Stimulated activated CD4-positive, alpha-beta T cell treated with anti-CD3 and anti-CD28 coated beads, Interleukin-15, amount 100 ng/mL, for 1 hour (primary cell): ENCODE results near the gene KLHL42.

Source experiments
- DNase-seq, 2 donors: peaks; one replicate each; pipeline ENCODE4 v3.0.0-alpha.2; 2020; ENCODE audit warnings: low read depth in 1 of 2, low spot score in 1 of 2

The KLHL42 gene

DNA sequence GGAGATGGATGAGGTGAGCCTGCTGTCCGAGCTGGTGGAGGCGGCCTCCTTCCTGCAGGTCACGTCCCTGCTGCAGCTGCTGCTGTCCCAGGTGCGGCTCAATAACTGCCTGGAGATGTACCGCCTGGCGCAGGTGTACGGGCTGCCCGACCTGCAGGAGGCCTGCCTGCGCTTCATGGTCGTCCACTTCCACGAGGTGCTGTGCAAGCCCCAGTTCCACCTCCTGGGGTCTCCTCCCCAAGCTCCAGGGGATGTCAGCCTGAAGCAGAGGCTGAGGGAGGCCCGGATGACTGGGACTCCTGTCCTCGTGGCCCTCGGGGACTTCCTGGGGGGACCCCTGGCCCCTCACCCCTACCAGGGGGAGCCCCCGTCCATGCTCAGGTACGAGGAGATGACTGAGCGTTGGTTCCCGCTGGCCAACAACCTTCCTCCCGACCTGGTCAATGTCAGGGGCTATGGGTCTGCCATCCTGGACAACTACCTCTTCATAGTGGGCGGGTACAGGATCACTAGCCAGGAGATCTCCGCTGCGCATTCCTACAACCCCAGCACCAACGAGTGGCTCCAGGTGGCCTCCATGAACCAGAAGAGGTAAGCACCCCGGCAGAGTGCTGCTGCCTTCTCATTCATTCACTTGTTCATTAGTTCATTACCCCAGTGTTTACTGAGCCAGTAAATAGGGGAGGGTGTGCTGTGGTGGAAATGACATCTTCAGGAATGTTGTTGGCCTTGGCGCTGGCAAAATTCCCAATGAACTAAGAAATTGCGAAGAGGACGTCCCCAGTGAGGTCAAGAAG lies 777 bp downstream of the KLHL42 start:
- DNase-seq: peak in 1 of 2 donors; percentile 13

- no peak for DNase-seq
Observed at GRCh38 chr12:27781680-27782079, 1.6 kb downstream of the KLHL42 start.

GRCh38 chr12:27782481-27782880 lies 2.4 kb downstream of the KLHL42 start:
- no peak for DNase-seq

- no peak for DNase-seq
Observed at GRCh38 chr12:27785882-27786570, 6.0 kb downstream of the KLHL42 start.

- DNase-seq: no peak
Observed at GRCh38 chr12:27787559-27787958, 7.5 kb downstream of the KLHL42 start.

DNA sequence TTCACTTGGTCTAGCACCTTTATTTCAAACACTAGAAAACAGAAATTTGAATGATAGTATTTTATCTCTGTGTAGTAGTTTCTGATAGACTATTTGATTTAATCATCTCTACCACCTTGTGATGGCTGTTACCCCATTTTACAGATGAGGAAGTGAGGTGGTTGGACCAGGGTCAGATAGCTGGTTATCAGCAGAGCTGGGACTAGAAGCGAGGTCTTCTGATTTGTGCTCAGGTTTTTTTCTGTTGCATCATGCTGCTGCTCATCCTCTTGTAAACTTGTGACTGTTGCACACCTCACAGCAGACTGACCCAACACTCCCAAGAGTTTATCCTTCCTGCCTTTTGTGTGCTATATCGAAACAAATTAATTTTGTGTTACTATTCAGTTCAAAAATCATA lies 10.1 kb downstream of the KLHL42 start:
- DNase-seq: no peak

- DNase-seq: no peak
Observed at GRCh38 chr12:27794818-27795584, 15.0 kb downstream of the KLHL42 start.

GRCh38 chr12:27796128-27796527 lies 16.1 kb downstream of the KLHL42 start:
- DNase-seq: no peak

GRCh38 chr12:27797301-27798025 lies 17.4 kb downstream of the KLHL42 start:
- DNase-seq: no peak

DNA sequence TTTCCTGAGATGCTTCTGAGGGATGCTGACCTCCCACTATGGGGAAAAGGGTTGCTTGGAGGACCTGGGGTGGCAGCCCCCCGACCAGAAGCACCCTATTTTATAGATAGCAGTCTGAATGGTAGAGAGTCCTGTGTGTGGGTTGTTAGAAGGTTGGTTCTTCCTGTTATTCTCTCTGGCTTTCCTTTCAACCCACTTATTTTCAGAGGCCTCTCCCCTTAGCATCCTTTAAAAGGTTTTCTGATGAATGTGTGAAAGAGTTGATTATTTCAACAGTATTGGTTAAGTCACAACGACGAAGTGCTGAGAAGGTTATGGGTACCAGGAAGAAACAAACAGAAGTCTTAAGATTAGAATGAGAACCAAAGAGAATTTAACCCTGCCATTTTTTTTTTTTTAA lies 20.8 kb downstream of the KLHL42 start:
- no peak for DNase-seq

DNA sequence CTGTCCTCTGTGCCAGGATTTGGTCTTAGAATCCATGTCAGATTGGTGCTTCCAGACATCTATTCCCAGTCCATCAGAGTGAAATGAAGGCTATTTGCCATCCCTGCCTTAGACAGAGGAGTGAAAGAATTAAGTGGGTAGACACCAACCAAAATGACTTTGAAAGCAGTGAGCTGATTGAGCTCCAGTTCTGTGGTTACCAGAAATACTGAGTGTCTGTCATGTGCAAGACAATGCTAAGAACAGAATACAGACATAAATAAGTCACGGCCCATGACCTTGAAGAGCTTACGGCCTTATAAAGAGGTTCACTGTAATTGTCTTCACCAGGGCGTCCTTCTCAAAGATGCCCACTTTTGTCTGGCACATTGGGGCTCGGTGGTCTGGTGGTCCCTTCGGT lies 21.6 kb downstream of the KLHL42 start:
- DNase-seq: no peak

DNA sequence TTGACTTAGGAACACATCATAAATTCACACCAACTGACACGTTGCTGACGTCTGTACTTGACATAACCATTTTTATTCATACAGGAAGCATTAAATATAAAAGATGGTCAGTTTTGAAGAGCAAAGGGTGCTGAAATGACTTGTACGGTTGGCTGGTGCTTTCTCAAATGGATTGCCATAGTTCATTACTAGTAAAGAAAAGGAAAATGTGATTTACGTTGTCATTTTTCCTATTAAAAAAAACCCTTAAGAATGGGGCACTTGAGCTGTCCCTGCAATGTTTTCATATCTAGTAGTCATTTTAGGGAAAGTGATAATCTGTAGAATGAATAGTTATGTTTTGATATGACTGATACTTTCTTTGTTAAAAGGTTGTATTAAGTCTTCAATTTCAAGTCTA lies 22.5 kb downstream of the KLHL42 start:
- DNase-seq: no peak

- DNase-seq: no peak
Observed at GRCh38 chr12:27802936-27803335, 22.9 kb downstream of the KLHL42 start.

GRCh38 chr12:27805238-27805637 lies 25.2 kb downstream of the KLHL42 start:
- no peak for DNase-seq

- no peak for DNase-seq
Observed at GRCh38 chr12:27806259-27806658, 26.2 kb downstream of the KLHL42 start.

DNA sequence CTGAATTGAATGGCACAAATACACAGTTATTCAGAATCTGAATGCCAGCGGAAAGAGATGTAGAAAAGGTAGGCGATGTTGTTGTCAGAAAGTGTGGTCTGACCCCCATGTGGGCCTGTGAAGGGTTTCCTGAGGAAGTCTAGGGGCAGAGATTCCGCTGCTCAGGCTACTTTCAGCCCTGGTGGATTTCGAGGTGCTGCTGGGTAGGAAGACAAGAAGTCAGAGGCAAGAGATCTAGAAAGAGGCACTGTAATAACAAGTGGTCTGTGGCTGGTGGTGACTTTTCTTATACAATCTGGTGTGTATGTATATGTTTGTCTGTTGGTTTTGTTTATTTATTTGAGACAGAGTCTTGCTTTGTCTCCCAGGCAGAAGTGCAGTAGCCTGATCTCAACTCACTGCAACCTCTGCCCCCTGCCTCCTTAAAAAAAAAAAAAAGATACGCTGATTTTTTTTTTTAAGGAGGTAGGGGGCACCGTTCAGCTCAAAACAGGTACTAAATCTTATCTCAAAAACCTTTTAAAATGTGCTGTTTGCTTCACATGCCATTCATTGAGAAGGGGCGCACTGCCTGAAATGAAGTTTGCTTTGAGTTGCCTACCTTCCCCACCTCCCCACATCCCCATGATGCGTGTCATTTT lies 27.1 kb downstream of the KLHL42 start:
- DNase-seq: no peak

DNA sequence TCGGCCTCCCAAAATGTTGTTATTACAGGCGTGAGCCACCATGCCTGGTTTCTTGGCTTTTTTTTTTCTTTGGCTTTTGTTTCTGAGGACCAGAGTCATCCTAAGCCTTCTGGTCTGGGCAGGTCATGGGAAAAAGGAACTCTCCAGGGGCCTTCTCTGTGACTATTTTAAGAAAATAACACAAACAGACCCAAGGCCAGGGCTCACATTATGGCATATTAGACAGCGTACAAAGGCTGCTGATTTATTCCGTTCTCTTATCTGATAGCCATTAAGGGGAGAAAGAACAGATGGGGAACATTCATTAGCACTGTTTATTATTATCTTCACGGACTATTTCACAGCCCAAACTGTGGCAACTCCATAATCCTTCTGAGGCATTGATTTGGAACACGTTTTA lies 28.8 kb downstream of the KLHL42 start:
- DNase-seq: no peak

DNA sequence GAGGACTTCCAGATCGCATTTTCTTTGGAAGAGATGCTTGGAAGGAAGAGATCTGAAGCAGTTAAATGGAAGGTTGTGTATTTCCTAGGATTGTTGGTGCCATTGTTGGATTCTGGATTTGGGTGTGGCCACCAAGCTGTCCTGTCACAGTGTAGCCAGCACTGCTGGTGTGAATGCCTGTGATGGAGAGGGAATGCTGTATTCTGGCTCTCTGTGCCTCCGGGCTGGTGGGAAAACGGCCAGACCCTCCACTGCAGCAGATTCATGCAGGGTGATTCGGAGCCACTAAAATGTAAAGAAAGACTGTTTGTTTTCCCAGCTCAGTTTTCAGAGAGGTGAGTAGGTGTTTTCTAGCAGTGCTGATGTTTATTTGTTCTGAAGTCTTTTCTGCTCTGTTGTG lies 30.7 kb downstream of the KLHL42 start:
- DNase-seq: no peak

DNA sequence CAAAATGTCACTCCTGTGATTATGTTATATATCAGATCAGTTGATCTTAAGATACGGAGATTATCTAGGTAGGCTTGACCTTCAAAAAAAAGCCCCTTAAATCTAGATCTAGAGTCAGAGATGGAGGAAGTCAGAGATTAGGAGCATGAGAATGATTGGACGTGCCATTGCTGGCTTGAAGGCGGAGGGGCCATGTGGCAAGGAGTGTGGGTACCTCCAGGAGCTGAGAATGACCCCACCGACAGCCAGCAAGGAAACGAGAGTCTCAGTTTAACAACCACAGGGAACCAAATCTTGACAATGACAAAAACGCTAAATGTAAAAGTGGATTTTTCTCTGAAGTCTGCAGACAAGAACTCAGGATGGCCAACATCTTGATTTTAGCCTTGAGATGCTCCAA lies 32.5 kb downstream of the KLHL42 start:
- DNase-seq: no peak

- DNase-seq: no peak
Observed at GRCh38 chr12:27814411-27814810, 34.4 kb downstream of the KLHL42 start.
